Measurements from ENCODE around the gene ZFAND3. TPM values are rescaled to one million over a fixed set of nuclear protein-coding genes. Genes with fewer than 3 reads are reported as not detected.

The ZFAND3 gene
- total and polyA plus RNA-seq, 10 of the 15 experiments (the other 5 are each of a cell fraction or from before 2014, with no cell fraction given): 0.90 to 34.4 (median 16.3) TPM

- TF ChIP-seq SREBF2 (IDR thresholded peaks at IDR 0.05; ENCODE audit: low read length): no peak
- no peak for TF ChIP-seq ZBED1 (IDR thresholded peaks at IDR 0.05; ENCODE audit: borderline replicate concordance)
- no peak for TF ChIP-seq JUND (IDR thresholded peaks at IDR 0.05; ENCODE audit: low read depth, low read length)
- no peak for TF ChIP-seq IRF4 (IDR thresholded peaks at IDR 0.05; ENCODE audit: low read depth, low read length)
- no peak for TF ChIP-seq SPI1 (IDR thresholded peaks at IDR 0.05; ENCODE audit: borderline replicate concordance, insufficient read depth, low read depth, low read length)
- no peak for TF ChIP-seq MTA3 (IDR thresholded peaks at IDR 0.05; ENCODE audit: borderline replicate concordance, low read length)
- no peak for TF ChIP-seq BMI1 (IDR thresholded peaks at IDR 0.05; ENCODE audit: borderline replicate concordance)
- no peak for TF ChIP-seq TCF7 (IDR thresholded peaks at IDR 0.05; ENCODE audit: borderline replicate concordance)
- TF ChIP-seq LARP7 (IDR thresholded peaks at IDR 0.05): no peak
- TF ChIP-seq BHLHE40 (IDR thresholded peaks at IDR 0.05; ENCODE audit: borderline replicate concordance in 1 of 2, low read depth in 2 of 2, low read length in 1 of 2): peak; percentile 31 to 42; a peak in 2 of 4 replicates
- TF ChIP-seq NRF1 (conservative IDR thresholded peaks at IDR 0.05; ENCODE audit: low read depth, low read length): no peak
- TF ChIP-seq PRDM15 (CRISPR knock-in tag; IDR thresholded peaks at IDR 0.05): no peak
- TF ChIP-seq ZNF622 (IDR thresholded peaks at IDR 0.05): no peak
- TF ChIP-seq BRCA1 (IDR thresholded peaks at IDR 0.05; ENCODE audit: low read depth, low read length): no peak
- TF ChIP-seq, protein P1, sequence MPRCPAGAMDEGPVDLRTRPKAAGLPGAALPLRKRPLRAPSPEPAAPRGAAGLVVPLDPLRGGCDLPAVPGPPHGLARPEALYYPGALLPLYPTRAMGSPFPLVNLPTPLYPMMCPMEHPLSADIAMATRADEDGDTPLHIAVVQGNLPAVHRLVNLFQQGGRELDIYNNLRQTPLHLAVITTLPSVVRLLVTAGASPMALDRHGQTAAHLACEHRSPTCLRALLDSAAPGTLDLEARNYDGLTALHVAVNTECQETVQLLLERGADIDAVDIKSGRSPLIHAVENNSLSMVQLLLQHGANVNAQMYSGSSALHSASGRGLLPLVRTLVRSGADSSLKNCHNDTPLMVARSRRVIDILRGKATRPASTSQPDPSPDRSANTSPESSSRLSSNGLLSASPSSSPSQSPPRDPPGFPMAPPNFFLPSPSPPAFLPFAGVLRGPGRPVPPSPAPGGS (IDR thresholded peaks at IDR 0.05; ENCODE audit: borderline replicate concordance, insufficient read depth, low read depth, low read length, poor library complexity, severe bottlenecking): no peak
- TF ChIP-seq, protein P2, sequence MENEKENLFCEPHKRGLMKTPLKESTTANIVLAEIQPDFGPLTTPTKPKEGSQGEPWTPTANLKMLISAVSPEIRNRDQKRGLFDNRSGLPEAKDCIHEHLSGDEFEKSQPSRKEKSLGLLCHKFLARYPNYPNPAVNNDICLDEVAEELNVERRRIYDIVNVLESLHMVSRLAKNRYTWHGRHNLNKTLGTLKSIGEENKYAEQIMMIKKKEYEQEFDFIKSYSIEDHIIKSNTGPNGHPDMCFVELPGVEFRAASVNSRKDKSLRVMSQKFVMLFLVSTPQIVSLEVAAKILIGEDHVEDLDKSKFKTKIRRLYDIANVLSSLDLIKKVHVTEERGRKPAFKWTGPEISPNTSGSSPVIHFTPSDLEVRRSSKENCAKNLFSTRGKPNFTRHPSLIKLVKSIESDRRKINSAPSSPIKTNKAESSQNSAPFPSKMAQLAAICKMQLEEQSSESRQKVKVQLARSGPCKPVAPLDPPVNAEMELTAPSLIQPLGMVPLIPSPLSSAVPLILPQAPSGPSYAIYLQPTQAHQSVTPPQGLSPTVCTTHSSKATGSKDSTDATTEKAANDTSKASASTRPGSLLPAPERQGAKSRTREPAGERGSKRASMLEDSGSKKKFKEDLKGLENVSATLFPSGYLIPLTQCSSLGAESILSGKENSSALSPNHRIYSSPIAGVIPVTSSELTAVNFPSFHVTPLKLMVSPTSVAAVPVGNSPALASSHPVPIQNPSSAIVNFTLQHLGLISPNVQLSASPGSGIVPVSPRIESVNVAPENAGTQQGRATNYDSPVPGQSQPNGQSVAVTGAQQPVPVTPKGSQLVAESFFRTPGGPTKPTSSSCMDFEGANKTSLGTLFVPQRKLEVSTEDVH (IDR thresholded peaks at IDR 0.05; ENCODE audit: low read depth, partially characterized antibody): no peak
- no peak for TF ChIP-seq TARDBP (IDR thresholded peaks at IDR 0.05; ENCODE audit: borderline replicate concordance)
- TF ChIP-seq KDM1A (IDR thresholded peaks at IDR 0.05; ENCODE audit: borderline replicate concordance): no peak
- no peak for TF ChIP-seq RELA (IDR thresholded peaks at IDR 0.05; ENCODE audit: borderline replicate concordance, partially characterized antibody)
- TF ChIP-seq SUZ12 (IDR thresholded peaks at IDR 0.05; ENCODE audit: unreplicated experiment): no peak
- no peak for TF ChIP-seq EZH2 (IDR thresholded peaks at IDR 0.05; ENCODE audit: borderline replicate concordance, control insufficient read depth, low read depth, low read length)
- TF ChIP-seq ZNF24 (IDR thresholded peaks at IDR 0.05): no peak
These were observed 533 bp downstream of the ZFAND3 start (continued) for GRCh38 chr6:37819802-37820717.
